Peyer's patch (tissue), 4 donors: ENCODE measurements around the gene KRTAP25-1.

Source experiments
- POLR2A ChIP-seq, 2 donors: fragments of 450-650 bp; IDR thresholded peaks; one replicate each; pipeline ENCODE4 v1.5.1; 2017; ENCODE audit warnings: antibody characterized with exemption in 2 of 2, mild to moderate bottlenecking in 2 of 2, moderate library complexity in 2 of 2
- TF ChIP-seq, protein P1 (sequence below), 6 experiments: fragments of 450-650 bp in 4 of 6; fragments of 200-600 bp in 2 of 6; sonication (generic) in 1 of 6; IDR thresholded peaks; one replicate each; pipeline ENCODE4 v1.5.1; 2017 to 2019; ENCODE audit warnings: antibody characterized with exemption in 6 of 6, mild to moderate bottlenecking in 3 of 6, moderate library complexity in 1 of 6

DNA sequence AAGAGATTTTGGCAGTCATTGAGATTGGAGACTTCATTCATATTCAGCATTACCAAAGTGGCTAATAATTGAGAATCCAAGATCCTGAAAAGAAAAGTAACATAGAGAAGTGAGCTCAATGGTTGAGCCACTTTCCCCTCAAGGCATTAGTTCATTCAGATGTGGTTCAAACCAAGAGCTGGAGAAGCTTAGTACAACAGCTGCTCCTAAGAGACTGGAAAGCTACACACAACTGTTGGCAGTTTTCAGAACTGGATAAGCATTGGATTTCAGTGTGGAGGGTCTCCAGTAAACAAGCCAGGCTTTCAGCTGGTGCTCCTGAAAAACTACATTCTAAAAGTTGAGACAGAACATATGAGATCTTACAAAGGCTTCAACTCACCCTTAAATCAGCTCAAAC is 44.3 kb downstream of the KRTAP25-1 start:
- TF ChIP-seq, protein P1, sequence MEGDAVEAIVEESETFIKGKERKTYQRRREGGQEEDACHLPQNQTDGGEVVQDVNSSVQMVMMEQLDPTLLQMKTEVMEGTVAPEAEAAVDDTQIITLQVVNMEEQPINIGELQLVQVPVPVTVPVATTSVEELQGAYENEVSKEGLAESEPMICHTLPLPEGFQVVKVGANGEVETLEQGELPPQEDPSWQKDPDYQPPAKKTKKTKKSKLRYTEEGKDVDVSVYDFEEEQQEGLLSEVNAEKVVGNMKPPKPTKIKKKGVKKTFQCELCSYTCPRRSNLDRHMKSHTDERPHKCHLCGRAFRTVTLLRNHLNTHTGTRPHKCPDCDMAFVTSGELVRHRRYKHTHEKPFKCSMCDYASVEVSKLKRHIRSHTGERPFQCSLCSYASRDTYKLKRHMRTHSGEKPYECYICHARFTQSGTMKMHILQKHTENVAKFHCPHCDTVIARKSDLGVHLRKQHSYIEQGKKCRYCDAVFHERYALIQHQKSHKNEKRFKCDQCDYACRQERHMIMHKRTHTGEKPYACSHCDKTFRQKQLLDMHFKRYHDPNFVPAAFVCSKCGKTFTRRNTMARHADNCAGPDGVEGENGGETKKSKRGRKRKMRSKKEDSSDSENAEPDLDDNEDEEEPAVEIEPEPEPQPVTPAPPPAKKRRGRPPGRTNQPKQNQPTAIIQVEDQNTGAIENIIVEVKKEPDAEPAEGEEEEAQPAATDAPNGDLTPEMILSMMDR (IDR thresholded peaks at IDR 0.05) = no peak
- no peak for TF ChIP-seq POLR2A (IDR thresholded peaks at IDR 0.05)
